HL-60 (cell line): ENCODE results near the gene ANLN.
"Not testable (repeated sequence)": the region's sequence is repeated elsewhere in the genome, so short reads cannot be mapped to it uniquely, and the experiment has no call there.

Experiments
- DNase-seq, 2 experiments: peaks; one replicate each; pipeline ENCODE4 v3.0.0-alpha.2; 2010 to 2020; ENCODE audit warnings: low read depth in 1 of 2, low spot score in 1 of 2
- H3K27ac ChIP-seq: fragments of 250-450 bp; sonication (Bioruptor Pico); replicated peaks from 2 replicates; pipeline ENCODE4 v1.5.1; 2020; ENCODE audit warnings: mild to moderate bottlenecking, moderate library complexity
- H3K27me3 ChIP-seq: fragments of 250-450 bp; sonication (Bioruptor Pico); 2 replicates; pipeline ENCODE4 v1.5.1; 2021; ENCODE audit warnings: mild to moderate bottlenecking, moderate library complexity; ENCODE audit not compliant: insufficient read depth, poor library complexity, severe bottlenecking
- H3K4me3 ChIP-seq: replicated peaks from 2 replicates; pipeline ENCODE4 v1.5.1; 2011; ENCODE audit warnings: mild to moderate bottlenecking, control low read depth, low read length; ENCODE audit not compliant: insufficient read depth
- GABPA ChIP-seq: IDR thresholded peaks from 2 replicates; pipeline ENCODE4 v1.6.1; 2012; ENCODE audit warnings: low read depth
- POLR2AphosphoS5 ChIP-seq: IDR thresholded peaks from 2 replicates; pipeline ENCODE4 v1.6.1; 2012; ENCODE audit warnings: low read depth
- SPI1 ChIP-seq: IDR thresholded peaks from 2 replicates; pipeline ENCODE4 v1.6.1; 2012; ENCODE audit warnings: low read depth, mild to moderate bottlenecking, borderline replicate concordance
- TF ChIP-seq, protein P1 (sequence below): IDR thresholded peaks from one replicate; pipeline ENCODE4 v1.5.1; 2011; ENCODE audit warnings: low read length, control low read depth, inconsistent platforms; ENCODE audit not compliant: insufficient read depth
- TF ChIP-seq, protein P2 (sequence below): IDR thresholded peaks from 2 replicates; pipeline ENCODE4 v1.6.1; 2012; ENCODE audit warnings: low read depth; ENCODE audit not compliant: insufficient replicate concordance

Gene ANLN

DNA sequence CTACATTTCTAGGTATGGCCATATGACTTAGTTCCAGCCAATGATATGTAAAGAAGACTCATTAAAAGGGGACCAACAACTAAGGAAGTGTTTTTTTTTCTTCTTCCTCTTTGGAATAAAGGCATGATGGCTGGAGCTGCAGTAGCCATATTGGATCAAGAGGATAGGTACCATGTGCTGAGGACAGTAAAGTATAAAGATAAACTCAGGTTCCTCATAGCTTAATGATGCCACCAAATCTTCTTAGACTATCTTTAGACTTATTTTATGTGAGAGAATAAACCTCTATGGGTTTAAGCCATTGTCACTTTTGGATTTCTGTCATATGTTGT, 85.3 kb downstream of the ANLN start:
- no peak overlapping the region for H3K27ac ChIP-seq
- H3K4me3 ChIP-seq = no peak overlapping the region

DNA sequence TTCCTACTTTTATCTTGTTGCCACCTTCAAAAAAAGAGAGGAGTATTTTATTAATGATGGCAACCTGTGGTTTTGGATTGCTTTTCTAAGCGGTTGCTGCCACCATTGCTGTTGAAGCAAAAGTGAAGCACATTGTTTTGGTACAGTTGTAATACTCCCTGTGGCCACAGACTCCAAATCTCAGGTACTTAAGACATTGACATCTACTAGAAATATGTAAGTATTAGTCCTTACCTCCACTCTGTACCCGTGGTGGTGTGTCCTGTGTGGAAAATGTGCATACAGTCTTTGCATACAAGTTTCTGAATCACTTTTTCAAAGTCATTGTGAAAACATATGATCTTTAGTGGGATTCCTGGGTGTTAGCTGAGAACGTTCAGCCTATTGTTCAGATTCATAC, 85.7 kb downstream of the ANLN start:
- TF ChIP-seq, protein P1, sequence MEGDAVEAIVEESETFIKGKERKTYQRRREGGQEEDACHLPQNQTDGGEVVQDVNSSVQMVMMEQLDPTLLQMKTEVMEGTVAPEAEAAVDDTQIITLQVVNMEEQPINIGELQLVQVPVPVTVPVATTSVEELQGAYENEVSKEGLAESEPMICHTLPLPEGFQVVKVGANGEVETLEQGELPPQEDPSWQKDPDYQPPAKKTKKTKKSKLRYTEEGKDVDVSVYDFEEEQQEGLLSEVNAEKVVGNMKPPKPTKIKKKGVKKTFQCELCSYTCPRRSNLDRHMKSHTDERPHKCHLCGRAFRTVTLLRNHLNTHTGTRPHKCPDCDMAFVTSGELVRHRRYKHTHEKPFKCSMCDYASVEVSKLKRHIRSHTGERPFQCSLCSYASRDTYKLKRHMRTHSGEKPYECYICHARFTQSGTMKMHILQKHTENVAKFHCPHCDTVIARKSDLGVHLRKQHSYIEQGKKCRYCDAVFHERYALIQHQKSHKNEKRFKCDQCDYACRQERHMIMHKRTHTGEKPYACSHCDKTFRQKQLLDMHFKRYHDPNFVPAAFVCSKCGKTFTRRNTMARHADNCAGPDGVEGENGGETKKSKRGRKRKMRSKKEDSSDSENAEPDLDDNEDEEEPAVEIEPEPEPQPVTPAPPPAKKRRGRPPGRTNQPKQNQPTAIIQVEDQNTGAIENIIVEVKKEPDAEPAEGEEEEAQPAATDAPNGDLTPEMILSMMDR = no peak
- TF ChIP-seq GABPA (no peak), SPI1 (no peak), POLR2AphosphoS5 (no peak)
- TF ChIP-seq, protein P2, sequence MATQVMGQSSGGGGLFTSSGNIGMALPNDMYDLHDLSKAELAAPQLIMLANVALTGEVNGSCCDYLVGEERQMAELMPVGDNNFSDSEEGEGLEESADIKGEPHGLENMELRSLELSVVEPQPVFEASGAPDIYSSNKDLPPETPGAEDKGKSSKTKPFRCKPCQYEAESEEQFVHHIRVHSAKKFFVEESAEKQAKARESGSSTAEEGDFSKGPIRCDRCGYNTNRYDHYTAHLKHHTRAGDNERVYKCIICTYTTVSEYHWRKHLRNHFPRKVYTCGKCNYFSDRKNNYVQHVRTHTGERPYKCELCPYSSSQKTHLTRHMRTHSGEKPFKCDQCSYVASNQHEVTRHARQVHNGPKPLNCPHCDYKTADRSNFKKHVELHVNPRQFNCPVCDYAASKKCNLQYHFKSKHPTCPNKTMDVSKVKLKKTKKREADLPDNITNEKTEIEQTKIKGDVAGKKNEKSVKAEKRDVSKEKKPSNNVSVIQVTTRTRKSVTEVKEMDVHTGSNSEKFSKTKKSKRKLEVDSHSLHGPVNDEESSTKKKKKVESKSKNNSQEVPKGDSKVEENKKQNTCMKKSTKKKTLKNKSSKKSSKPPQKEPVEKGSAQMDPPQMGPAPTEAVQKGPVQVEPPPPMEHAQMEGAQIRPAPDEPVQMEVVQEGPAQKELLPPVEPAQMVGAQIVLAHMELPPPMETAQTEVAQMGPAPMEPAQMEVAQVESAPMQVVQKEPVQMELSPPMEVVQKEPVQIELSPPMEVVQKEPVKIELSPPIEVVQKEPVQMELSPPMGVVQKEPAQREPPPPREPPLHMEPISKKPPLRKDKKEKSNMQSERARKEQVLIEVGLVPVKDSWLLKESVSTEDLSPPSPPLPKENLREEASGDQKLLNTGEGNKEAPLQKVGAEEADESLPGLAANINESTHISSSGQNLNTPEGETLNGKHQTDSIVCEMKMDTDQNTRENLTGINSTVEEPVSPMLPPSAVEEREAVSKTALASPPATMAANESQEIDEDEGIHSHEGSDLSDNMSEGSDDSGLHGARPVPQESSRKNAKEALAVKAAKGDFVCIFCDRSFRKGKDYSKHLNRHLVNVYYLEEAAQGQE = no peak
- Histone ChIP-seq H3K27ac (no peak overlapping the region), H3K4me3 (no peak overlapping the region), H3K27me3 (no peaks in the 10 kb centered on the region)
- no peak for DNase-seq

More for the DNA sequence above, 85.3 kb downstream of the ANLN start:
- TF ChIP-seq POLR2AphosphoS5 (no peak), SPI1 (no peak), GABPA (no peak)
- TF ChIP-seq, protein P2 = no peak
- TF ChIP-seq, protein P1 = no peak
- DNase-seq = no peak
- H3K27me3 ChIP-seq = no peaks in the 10 kb centered on the region

DNA sequence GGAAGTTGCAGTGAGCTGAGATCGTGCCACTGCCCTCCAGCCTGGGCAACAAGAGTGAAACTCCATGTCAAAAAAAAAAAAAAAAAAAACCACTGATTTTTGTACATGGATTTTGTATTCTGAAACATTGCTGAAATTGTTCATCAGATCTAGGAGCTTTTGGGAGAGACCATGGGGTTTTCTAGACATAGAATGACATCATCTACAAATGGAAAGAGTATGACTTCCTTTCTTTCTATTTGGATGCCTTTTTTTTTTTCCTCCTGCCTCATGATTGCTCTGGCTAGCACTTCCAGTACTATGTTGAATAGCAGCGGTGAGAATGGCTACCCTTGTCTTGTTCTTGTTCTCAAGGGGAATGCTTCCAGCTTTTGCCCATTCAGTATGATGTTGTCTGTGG, 89.1 kb downstream of the ANLN start:
- DNase-seq = no peak
- Histone ChIP-seq H3K4me3 (no peak overlapping the region), H3K27me3 (no peaks in the 10 kb centered on the region), H3K27ac (no peak overlapping the region)
- no peak for TF ChIP-seq SPI1

DNA sequence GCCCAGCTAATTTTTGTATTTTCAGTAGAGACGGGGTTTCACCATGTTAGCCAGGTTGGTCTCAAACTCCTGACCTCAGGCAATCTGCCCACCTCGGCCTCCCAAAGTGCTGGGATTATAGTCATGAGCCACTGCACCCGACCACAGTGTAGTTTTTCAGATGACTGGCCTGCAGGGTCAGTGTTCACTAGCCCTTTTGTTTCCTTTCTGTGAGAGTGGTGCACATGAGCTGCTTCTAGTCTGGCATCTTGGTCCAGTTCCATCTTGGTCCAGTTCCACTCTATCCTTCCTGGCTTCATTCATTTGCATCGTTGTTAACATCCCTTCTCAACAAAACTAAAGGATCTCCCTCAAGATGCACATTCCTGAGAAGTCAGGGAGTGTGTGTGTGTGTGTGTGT, 94.2 kb downstream of the ANLN start:
- DNase-seq, H3K27me3 ChIP-seq, H3K4me3 ChIP-seq, H3K27ac ChIP-seq: not testable (repeated sequence)

DNA sequence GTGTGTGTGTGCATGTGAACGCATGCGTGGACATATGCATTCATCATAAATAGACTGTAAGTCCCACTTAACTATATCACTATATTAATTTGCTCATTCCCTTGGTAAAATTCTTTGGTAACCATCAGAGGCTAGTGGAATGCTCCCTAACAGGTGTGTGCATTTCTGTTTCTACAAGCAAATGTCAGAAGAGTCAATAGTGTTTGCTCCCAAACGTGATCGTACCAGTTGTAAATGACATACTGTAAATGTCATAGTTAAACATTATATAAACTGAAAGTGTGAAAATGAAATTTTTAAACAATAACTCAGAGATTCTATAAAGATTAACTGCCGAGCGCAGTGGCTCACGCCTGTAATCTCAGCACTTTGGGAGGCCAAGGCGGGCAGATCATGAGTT, 94.6 kb downstream of the ANLN start:
- Histone ChIP-seq H3K4me3 (no peak overlapping the region), H3K27ac (no peak overlapping the region), H3K27me3 (no peaks in the 10 kb centered on the region)
- TF ChIP-seq, protein P2 = no peak
- TF ChIP-seq, protein P1 = no peak
- TF ChIP-seq POLR2AphosphoS5 = no peak
- TF ChIP-seq GABPA = no peak
- TF ChIP-seq SPI1 = no peak
- no peak for DNase-seq
